ENCODE data around the gene SMIM24. TPM values are rescaled to one million over a fixed set of nuclear protein-coding genes. Genes with fewer than 3 reads are reported as not detected.
"Not testable (repeated sequence)": the region's sequence is repeated elsewhere in the genome, so short reads cannot be mapped to it uniquely, and the experiment has no call there.

The SMIM24 gene
- total RNA-seq, 3 donors from 2014 or later (not counting 1 experiment from before 2014, with no cell fraction given) = 0.33 to 0.42 TPM; not detected in 1

DNA sequence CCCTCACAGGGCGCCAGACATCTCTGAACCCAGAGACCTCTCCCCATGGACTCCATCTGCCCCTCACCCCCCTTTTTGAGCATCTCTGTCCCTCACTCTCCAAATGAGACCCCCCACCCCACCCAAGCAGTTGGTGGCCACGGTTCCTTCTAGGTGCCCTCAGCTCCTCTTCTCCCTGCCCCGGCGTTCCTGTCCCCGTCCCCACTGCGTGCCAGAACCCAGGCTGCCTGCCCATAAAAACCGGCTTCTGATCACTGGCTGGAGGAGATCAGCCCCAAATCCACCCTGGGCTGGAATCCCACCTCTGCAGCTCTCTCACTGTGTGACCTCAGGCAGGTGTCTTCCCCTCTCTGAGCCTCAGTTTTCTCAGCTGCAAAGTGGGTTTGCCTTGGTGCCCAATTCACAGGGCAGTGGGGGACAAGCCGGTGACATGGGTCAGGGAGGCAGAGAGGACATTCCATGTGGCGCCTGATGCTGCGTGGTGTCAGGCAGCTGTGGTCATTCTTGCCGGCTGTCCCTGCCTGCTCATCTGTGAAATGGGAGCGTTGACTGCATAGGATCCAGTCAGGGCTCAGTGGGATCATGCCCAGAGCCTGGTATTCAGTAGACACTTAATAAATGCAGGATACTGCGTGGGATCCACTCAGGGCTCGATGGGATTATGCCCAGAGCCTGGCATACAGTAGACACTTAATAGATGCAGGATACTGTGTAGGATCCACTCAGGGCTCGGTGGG is 25.5 kb downstream of the SMIM24 start:
- no peak for ATAC-seq
- no peaks in the 10 kb centered on the region for H3K9me3 ChIP-seq (ENCODE audit: control insufficient read depth, insufficient read depth, low read length)
- no peak for DNase-seq
- Mint-ChIP-seq H3K36me3 (no peaks in the 10 kb centered on the region), H3K27me3 (ENCODE audit: low read depth in 2 of 2) (no peaks in the 10 kb centered on the region), H3K4me1 (peaks cover 0 to 13% of the 10 kb centered on the region in 2 donors), H3K4me3 (no peak overlapping the region), H3K27ac (no peak overlapping the region), H3K9me3 (no peaks in the 10 kb centered on the region)
- peaks cover 4% of the 10 kb centered on the region for H3K4me1 ChIP-seq (ENCODE audit: control insufficient read depth, insufficient read depth, low read length)
- H3K4me3 ChIP-seq (ENCODE audit: low read length) = no peak overlapping the region
- peaks cover 16% of the 10 kb centered on the region for H3K36me3 ChIP-seq (ENCODE audit: control insufficient read depth, insufficient read depth, low read length)
- intact Hi-C loops (cut with micrococcal nuclease) = no loop called here
- TF ChIP-seq, protein P1, sequence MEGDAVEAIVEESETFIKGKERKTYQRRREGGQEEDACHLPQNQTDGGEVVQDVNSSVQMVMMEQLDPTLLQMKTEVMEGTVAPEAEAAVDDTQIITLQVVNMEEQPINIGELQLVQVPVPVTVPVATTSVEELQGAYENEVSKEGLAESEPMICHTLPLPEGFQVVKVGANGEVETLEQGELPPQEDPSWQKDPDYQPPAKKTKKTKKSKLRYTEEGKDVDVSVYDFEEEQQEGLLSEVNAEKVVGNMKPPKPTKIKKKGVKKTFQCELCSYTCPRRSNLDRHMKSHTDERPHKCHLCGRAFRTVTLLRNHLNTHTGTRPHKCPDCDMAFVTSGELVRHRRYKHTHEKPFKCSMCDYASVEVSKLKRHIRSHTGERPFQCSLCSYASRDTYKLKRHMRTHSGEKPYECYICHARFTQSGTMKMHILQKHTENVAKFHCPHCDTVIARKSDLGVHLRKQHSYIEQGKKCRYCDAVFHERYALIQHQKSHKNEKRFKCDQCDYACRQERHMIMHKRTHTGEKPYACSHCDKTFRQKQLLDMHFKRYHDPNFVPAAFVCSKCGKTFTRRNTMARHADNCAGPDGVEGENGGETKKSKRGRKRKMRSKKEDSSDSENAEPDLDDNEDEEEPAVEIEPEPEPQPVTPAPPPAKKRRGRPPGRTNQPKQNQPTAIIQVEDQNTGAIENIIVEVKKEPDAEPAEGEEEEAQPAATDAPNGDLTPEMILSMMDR (IDR thresholded peaks at IDR 0.05) = no peak
- H3K27me3 ChIP-seq (ENCODE audit: control insufficient read depth, insufficient read depth, low read length) = no peaks in the 10 kb centered on the region
- WGBS (ENCODE audit: insufficient coverage) = 97% methylated on average over 15 of the region's 15 CpGs
- no peak overlapping the region for H3K27ac ChIP-seq (ENCODE audit: low read length)

DNA sequence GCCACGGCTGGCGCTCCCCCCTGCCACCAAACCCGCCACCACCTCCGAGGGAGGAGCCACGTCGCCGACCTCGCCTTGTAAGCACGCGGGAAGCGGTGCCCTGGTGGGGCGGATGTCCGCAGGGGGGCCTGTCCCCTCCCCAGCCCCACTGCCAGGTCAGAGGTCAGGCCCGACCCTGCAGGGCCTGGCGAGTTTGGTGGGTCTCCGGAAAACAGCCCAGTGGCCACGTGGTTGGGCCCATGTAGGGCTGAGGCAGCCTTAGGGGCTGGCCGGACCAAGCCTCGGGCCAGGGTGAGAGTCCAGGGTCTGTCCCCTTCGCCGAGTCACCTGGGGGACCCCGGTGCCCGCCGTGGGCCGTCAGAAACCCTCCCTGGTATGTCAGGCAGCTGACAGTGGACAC is 26.5 kb downstream of the SMIM24 start:
- Mint-ChIP-seq H3K36me3 (no peaks in the 10 kb centered on the region), H3K4me1 (peaks cover 0 to 7% of the 10 kb centered on the region in 2 donors), H3K27me3 (ENCODE audit: low read depth in 2 of 2) (no peaks in the 10 kb centered on the region), H3K27ac (no peak overlapping the region), H3K4me3 (no peak overlapping the region), H3K9me3 (no peaks in the 10 kb centered on the region)
- DNase-seq (no peak), ATAC-seq (no peak)
- Histone ChIP-seq H3K4me1 (ENCODE audit: control insufficient read depth, insufficient read depth, low read length) (no peaks in the 10 kb centered on the region), H3K36me3 (ENCODE audit: control insufficient read depth, insufficient read depth, low read length) (peaks cover 19% of the 10 kb centered on the region), H3K27me3 (ENCODE audit: control insufficient read depth, insufficient read depth, low read length) (no peaks in the 10 kb centered on the region), H3K27ac (ENCODE audit: low read length) (no peak overlapping the region), H3K9me3 (ENCODE audit: control insufficient read depth, insufficient read depth, low read length) (no peaks in the 10 kb centered on the region), H3K4me3 (ENCODE audit: low read length) (no peak overlapping the region)
- intact Hi-C loops (cut with micrococcal nuclease) = no loop called here
- TF ChIP-seq, protein P1 (IDR thresholded peaks at IDR 0.05) = no peak
- WGBS (ENCODE audit: insufficient coverage) = 93% methylated on average over 25 of the region's 25 CpGs

DNA sequence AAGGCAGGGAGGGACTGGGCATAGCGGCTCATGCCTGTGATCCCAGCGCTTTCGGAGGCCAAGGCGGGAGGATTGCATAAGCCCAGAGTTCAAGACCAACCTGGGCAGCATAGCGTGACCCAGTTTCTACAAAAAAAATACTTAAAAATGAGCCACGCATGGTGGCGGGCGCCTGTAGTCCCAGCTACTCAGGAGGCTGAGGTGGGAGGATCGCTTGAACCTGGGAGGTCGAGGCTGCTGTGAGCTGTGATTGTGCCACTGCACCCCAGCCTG is 27.4 kb downstream of the SMIM24 start:
- DNase-seq; H3K4me1 Mint-ChIP-seq; H3K4me3 Mint-ChIP-seq; H3K4me1 ChIP-seq (ENCODE audit: control insufficient read depth, insufficient read depth, low read length); intact Hi-C loops (cut with micrococcal nuclease); H3K4me3 ChIP-seq (ENCODE audit: low read length); H3K27me3 Mint-ChIP-seq (ENCODE audit: low read depth in 2 of 2); H3K27ac ChIP-seq (ENCODE audit: low read length); H3K27ac Mint-ChIP-seq; H3K9me3 Mint-ChIP-seq; H3K27me3 ChIP-seq (ENCODE audit: control insufficient read depth, insufficient read depth, low read length); ATAC-seq; H3K9me3 ChIP-seq (ENCODE audit: control insufficient read depth, insufficient read depth, low read length); H3K36me3 Mint-ChIP-seq: not testable (repeated sequence)
- 97% methylated on average over 10 of the region's 10 CpGs for WGBS (ENCODE audit: insufficient coverage)
- peaks cover 21% of the 10 kb centered on the region for H3K36me3 ChIP-seq (ENCODE audit: control insufficient read depth, insufficient read depth, low read length)

DNA sequence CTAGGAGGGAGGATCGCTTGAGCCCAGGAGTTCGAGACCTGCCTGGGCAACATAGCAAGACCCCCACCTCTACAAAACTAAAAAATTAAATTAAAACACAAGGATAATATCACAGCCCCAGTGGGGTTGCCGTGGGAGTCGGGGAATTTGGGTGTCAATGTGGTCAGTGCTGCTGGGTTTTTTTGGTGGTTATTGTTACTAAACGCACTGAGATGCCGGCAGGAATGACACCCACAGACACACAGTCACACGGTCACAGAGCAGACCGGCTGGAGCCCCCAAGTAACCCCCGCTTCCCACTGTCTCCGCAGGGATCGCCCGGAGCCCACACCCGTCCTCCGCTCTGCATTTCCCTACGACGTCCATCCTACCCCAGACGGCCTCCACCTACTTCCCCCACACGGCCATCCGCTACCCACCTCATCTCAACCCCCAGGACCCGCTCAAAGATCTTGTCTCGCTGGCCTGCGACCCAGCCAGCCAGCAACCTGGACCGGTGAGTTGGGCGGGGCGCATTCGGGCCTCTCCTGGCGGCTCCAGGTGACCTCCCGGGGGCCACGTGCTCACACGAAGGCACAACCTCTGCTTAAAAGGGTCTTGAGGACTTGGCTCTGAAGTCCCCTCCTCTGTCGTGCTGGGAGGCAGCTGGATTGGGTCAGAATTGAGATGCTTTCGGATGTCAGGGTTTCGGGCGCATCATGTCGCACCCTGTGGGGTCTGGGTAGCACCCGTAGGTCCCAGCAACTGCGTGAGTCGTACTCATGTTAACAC is 28.0 kb downstream of the SMIM24 start:
- no peaks in the 10 kb centered on the region for H3K27me3 ChIP-seq (ENCODE audit: control insufficient read depth, insufficient read depth, low read length)
- Mint-ChIP-seq H3K9me3 (no peaks in the 10 kb centered on the region), H3K36me3 (no peaks in the 10 kb centered on the region), H3K4me1 (peaks cover 0 to 3% of the 10 kb centered on the region in 2 donors), H3K27me3 (ENCODE audit: low read depth in 2 of 2) (no peaks in the 10 kb centered on the region), H3K4me3 (no peak overlapping the region), H3K27ac (no peak overlapping the region)
- peaks cover 21% of the 10 kb centered on the region for H3K36me3 ChIP-seq (ENCODE audit: control insufficient read depth, insufficient read depth, low read length)
- 96% methylated on average over 36 of the region's 38 CpGs for WGBS (ENCODE audit: insufficient coverage)
- DNase-seq = no peak
- TF ChIP-seq, protein P1 (IDR thresholded peaks at IDR 0.05) = no peak
- intact Hi-C loops (cut with micrococcal nuclease) = no loop called here
- H3K9me3 ChIP-seq (ENCODE audit: control insufficient read depth, insufficient read depth, low read length) = no peaks in the 10 kb centered on the region
- H3K4me3 ChIP-seq (ENCODE audit: low read length) = no peak overlapping the region
- H3K27ac ChIP-seq (ENCODE audit: low read length) = no peak overlapping the region
- no peak for ATAC-seq
- no peaks in the 10 kb centered on the region for H3K4me1 ChIP-seq (ENCODE audit: control insufficient read depth, insufficient read depth, low read length)
